D721Med (cell line): Measurements from ENCODE around the gene RIMS4.
A peak's percentile ranks its signal among the peaks of the same experiment; 100 is the strongest.

Experiments
- DNase-seq: peaks from one replicate; pipeline ENCODE4 v3.0.0; 2011; ENCODE audit warnings: low spot score; ENCODE audit not compliant: insufficient read length
- FAIRE-seq: peaks from 2 replicates; lab custom pipeline; 2011; peaks lifted over from hg19 to GRCh38; lab: Jason Lieb, UNC
- TF ChIP-seq, protein P1 (sequence below): IDR thresholded peaks from 2 replicates; pipeline ENCODE4 v1.5.1; 2012; ENCODE audit warnings: mild to moderate bottlenecking, control low read depth; ENCODE audit not compliant: insufficient read depth; ENCODE audit errors: missing control alignments

The RIMS4 gene

DNA sequence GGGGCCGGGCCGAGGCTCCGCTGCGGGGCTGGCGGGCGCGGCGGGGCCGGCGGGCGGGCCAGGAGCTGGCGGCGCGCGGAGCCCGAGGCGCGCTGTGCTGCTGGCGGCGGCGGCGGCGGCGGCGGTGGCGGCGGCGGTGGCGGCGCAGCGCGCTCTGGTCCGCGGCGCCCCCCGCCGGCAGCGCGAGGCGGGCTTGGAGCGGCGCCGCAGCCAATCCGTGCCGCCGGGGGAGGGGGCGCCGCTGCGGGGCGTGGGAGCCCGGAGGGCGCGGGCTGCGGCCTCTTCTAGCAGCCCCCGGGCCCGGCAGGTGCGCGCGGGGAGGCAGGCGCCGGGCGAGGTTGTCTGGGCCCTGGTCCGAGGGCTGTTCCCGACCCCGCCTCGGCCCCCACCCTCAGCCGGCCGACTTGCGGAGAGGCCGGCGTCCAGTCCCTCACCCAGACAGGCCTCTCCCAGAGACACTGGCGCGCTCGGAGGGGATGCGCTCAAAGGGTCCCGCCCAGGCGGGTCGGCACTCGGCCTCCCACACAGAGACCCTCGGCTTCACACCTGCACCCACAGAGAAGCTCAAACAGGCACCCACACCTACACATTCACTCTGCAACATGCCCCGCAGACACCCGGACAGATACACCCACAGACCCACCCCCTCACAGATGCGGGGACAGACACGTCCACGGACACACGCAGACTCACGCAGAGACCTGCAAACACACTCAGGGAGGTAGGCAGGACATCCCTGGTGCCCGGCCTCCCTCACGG, at the start of gene RIMS4:
Gene RIMS4 (minus strand): TSS at position 156 of the 759 bp plus-strand sequence. CDS start 275 bp downstream, outside the sequence.
- FAIRE-seq = no peak
- DNase-seq = peak; percentile 70
- TF ChIP-seq, protein P1, sequence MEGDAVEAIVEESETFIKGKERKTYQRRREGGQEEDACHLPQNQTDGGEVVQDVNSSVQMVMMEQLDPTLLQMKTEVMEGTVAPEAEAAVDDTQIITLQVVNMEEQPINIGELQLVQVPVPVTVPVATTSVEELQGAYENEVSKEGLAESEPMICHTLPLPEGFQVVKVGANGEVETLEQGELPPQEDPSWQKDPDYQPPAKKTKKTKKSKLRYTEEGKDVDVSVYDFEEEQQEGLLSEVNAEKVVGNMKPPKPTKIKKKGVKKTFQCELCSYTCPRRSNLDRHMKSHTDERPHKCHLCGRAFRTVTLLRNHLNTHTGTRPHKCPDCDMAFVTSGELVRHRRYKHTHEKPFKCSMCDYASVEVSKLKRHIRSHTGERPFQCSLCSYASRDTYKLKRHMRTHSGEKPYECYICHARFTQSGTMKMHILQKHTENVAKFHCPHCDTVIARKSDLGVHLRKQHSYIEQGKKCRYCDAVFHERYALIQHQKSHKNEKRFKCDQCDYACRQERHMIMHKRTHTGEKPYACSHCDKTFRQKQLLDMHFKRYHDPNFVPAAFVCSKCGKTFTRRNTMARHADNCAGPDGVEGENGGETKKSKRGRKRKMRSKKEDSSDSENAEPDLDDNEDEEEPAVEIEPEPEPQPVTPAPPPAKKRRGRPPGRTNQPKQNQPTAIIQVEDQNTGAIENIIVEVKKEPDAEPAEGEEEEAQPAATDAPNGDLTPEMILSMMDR = peak; percentile 15

DNA sequence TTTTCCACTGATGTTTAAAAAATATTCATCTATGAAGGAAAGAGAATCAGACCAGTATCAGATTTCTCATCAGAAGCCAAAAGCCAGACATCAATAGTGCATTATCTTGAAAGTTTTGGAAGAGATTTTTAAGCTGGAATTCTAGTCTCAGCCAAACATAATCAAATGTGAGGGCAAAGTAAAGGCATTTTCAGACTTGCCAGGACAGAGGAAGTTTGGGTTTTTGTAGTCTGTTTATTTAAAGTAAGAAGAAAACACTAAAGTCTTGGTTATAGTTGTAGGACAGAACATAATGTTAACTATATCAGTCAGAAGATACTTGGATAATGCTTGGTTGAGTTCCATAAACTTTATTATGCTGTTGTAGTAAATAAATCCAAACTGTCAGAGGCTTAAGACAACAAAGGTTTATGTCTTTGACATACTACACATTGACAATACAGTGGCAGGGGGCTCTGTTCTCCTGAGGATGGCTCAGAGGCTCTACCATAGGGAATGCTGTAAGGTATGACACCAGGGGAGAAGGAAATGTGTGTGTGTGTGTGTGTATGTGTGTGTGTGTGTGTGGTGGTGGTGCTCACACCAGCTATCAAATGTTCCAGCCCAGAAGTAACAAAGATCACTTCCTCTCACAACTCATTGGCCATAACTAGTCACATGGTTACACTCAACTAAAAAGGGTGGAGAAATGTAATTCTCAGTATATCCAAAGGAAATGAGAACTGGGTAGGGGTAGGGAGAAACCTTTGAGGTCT, 48.4 kb upstream of the RIMS4 start:
- DNase-seq = no peak
- TF ChIP-seq, protein P1 = no peak
- FAIRE-seq = no peak

DNA sequence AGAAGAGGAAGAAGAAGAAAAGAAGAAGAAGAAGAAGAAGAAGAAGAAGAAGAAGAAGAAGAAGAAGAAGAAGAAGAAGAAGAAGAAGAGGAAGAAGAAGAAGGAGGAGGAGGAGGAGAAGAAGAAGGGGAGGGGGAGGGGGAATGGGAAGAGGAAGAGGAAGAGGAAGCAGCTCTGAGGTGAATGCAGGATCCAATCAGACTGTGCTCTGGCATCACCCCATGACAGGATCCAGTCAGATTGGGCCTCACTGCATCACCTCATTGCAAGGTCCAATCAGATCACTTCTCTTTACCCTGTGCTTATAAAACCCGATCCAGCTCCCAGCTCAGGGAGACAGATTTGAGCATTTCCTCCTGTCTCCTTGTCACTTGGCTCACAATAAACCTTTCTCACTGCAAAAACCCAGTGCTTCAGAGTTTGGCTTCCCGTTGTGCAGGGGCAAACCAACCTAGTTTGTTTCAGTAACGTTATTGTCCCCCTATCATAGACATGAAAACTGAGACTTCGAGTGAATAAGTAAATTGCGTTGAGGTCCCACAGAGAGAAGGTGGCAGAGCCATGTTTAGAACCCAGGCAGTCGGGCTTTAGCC, 46.6 kb upstream of the RIMS4 start:
- DNase-seq (no peak), FAIRE-seq (no peak)
- TF ChIP-seq, protein P1 = no peak

DNA sequence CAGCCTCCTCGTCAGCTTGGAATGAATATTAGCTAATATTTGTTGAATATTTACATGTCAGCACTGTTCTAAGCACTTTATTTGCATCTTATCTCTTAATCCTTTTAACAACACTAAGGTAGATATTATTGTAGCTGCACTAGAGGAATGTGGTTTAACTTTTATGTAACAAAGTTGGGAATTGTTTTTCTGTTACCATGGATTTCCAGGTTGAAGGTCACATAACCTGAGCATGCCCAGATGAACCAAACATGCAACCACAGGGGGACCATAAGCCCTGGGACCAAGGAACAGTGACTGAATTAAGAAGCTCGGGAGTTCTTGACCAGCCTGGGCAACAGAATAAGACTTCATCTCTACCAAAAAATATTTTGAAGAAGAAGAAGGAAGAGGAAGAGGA, 46.1 kb upstream of the RIMS4 start:
- DNase-seq = no peak
- TF ChIP-seq, protein P1 = no peak
- FAIRE-seq = no peak

DNA sequence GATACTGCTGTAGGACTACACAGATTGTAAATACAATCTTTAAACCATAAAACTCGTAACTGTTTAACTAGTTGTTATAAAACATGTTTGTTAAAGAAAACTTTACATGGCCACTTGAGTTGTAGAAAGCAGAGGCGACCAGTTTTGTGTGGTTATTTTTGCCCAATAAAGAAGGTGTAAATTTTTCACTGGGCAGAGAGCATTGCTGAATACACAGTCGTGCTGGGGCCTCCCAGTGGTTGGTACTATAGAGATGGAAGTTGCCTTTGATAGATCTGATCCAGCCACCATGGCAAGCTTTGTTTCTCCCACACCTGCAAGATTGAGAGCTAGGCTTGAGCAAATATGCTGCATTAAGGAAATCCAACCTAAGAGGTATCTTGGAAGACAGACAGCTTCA, 41.2 kb upstream of the RIMS4 start:
- DNase-seq = no peak
- TF ChIP-seq, protein P1 = no peak

DNA sequence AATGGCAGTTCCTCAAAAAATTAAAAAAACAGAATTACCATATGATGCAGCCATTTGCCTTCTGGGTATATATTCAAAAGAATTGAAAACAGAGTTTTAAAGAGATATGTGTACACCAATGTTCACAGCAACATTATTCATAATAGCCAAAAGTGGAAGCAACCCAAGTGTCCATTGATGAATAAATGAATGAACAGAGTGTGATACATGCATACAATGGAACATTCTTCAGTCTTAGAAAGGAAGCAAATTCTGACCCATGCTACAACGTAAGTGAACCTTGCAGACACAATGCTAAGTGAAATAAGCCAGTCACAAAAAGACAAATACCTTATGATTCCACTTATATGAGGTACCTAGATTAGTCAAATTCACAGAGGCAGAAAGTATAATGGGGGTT, 40.5 kb upstream of the RIMS4 start:
- FAIRE-seq (no peak), DNase-seq (no peak)
- TF ChIP-seq, protein P1 = no peak

More for the DNA sequence above, 41.2 kb upstream of the RIMS4 start:
- no peak for FAIRE-seq
